Chondrocyte (in vitro differentiated cells): ENCODE measurements around the gene FAF1. TPM values are rescaled to one million over a fixed set of nuclear protein-coding genes. Genes with fewer than 3 reads are reported as not detected.
A peak's percentile ranks its signal among the peaks of the same experiment; 100 is the strongest.

Experiments used
- DNase-seq: peaks from one replicate; pipeline ENCODE4 v3.0.0; 2021; ENCODE audit warnings: mixed read lengths, low spot score
- H3K27ac Mint-ChIP-seq: one replicate; pipeline ENCODE4 v1.8.0; 2021; ENCODE audit warnings: mild to moderate bottlenecking, moderate library complexity, mixed read lengths; ENCODE audit not compliant: unreplicated experiment
- H3K27me3 Mint-ChIP-seq: 2 replicates; pipeline ENCODE4 v1.8.0; 2021; ENCODE audit warnings: low read depth, mixed read lengths
- H3K36me3 Mint-ChIP-seq: 2 replicates; pipeline ENCODE4 v1.8.0; 2021; ENCODE audit warnings: low read depth, mixed read lengths
- H3K4me1 Mint-ChIP-seq: 2 replicates; pipeline ENCODE4 v1.8.0; 2021; ENCODE audit warnings: low read depth, mild to moderate bottlenecking, mixed read lengths
- H3K4me3 Mint-ChIP-seq: one replicate; pipeline ENCODE4 v1.8.0; 2021; ENCODE audit warnings: mild to moderate bottlenecking, moderate library complexity, mixed read lengths; ENCODE audit not compliant: unreplicated experiment
- H3K9me3 Mint-ChIP-seq: 2 replicates; pipeline ENCODE4 v1.8.0; 2021; ENCODE audit warnings: low read depth, mixed read lengths
- total RNA-seq: library from RNA; stranded (reverse); gene quantifications from 3 replicates; pipeline ENCODE4 v1.2.1, GENCODE V29; 2021
- TF ChIP-seq, protein P1 (sequence below): fragments of 200-600 bp; sonication (generic); IDR thresholded peaks from 2 replicates; pipeline ENCODE4 v1.5.0; 2021; ENCODE audit warnings: antibody characterized with exemption, mild to moderate bottlenecking, moderate library complexity

Gene FAF1
- total RNA-seq, 1 donor from 2014 or later, result 38.7 TPM

GRCh38 chr1:50847303-50847702, 112.8 kb downstream of the FAF1 start:
- Mint-ChIP-seq H3K27me3 (no peaks in the 10 kb centered on the region), H3K4me3 (no peak overlapping the region), H3K4me1 (no peaks in the 10 kb centered on the region), H3K27ac (no peak overlapping the region), H3K36me3 (peaks cover 4% of the 10 kb centered on the region), H3K9me3 (peaks cover 11% of the 10 kb centered on the region)
- TF ChIP-seq, protein P1, sequence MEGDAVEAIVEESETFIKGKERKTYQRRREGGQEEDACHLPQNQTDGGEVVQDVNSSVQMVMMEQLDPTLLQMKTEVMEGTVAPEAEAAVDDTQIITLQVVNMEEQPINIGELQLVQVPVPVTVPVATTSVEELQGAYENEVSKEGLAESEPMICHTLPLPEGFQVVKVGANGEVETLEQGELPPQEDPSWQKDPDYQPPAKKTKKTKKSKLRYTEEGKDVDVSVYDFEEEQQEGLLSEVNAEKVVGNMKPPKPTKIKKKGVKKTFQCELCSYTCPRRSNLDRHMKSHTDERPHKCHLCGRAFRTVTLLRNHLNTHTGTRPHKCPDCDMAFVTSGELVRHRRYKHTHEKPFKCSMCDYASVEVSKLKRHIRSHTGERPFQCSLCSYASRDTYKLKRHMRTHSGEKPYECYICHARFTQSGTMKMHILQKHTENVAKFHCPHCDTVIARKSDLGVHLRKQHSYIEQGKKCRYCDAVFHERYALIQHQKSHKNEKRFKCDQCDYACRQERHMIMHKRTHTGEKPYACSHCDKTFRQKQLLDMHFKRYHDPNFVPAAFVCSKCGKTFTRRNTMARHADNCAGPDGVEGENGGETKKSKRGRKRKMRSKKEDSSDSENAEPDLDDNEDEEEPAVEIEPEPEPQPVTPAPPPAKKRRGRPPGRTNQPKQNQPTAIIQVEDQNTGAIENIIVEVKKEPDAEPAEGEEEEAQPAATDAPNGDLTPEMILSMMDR, result no peak
- DNase-seq, result no peak

- Mint-ChIP-seq H3K4me1 (peaks cover 5% of the 10 kb centered on the region), H3K4me3 (no peak overlapping the region), H3K36me3 (peaks cover 4% of the 10 kb centered on the region), H3K27ac (no peak overlapping the region), H3K9me3 (peaks cover 11% of the 10 kb centered on the region), H3K27me3 (no peaks in the 10 kb centered on the region)
- peak; percentile 70 for DNase-seq
- TF ChIP-seq, protein P1, result no peak
Measured at GRCh38 chr1:50846224-50846839, 113.7 kb downstream of the FAF1 start.

GRCh38 chr1:50841791-50842387, 118.2 kb downstream of the FAF1 start:
- no peaks in the 10 kb centered on the region for H3K27me3 Mint-ChIP-seq
- peaks cover 5% of the 10 kb centered on the region for H3K4me1 Mint-ChIP-seq
- H3K4me3 Mint-ChIP-seq, result no peak overlapping the region
- TF ChIP-seq, protein P1, result no peak
- DNase-seq, result no peak
- no peaks in the 10 kb centered on the region for H3K36me3 Mint-ChIP-seq
- peak overlapping the region; percentile 67 for H3K27ac Mint-ChIP-seq
- no peaks in the 10 kb centered on the region for H3K9me3 Mint-ChIP-seq

DNA sequence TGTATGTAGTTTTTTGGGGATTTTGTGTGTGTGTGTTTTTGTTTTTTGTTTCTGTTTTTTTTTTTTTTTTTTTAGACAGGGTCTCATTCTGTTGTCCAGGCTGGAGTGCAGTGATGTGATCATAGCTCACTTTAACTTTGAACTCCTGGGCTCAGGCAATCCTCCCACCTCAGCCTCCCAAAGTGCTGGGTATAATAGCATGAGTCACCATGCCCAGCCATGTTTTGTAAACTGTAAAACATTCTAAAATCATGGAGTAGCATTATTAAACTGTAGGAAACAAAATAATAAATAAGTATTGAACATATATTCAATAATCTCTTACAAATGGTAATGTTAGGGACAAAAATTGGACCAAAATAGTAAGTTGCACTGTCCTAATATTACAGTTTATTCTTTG, 124.0 kb downstream of the FAF1 start:
- Mint-ChIP-seq H3K4me3 (no peak overlapping the region), H3K4me1 (no peaks in the 10 kb centered on the region), H3K9me3 (no peaks in the 10 kb centered on the region), H3K27me3 (no peaks in the 10 kb centered on the region), H3K36me3 (peaks cover 3% of the 10 kb centered on the region), H3K27ac (no peak overlapping the region)
- TF ChIP-seq, protein P1, result no peak
- no peak for DNase-seq

DNA sequence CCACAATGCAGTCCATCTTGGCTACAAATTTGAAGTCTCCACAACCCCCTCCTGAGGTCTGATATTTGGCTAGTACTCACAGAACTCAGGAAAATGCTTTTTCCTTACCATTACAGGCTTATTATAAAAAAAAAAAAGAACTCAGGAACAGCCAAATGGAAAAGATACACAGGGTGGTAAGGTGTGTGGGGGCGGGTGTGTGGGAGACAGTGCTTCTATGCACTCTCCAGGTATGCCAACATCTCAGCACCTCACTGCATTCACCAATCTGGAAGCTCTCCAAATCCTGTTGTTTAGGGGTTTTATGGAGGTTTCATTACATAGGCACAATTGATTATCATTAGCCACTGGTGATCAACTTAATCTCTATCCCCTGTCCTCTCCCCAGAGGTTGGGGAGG, 126.9 kb downstream of the FAF1 start:
- DNase-seq, result no peak
- H3K4me3 Mint-ChIP-seq, result no peak overlapping the region
- H3K27ac Mint-ChIP-seq, result no peak overlapping the region
- H3K4me1 Mint-ChIP-seq, result peaks cover 23% of the 10 kb centered on the region
- TF ChIP-seq, protein P1, result no peak
- no peaks in the 10 kb centered on the region for H3K9me3 Mint-ChIP-seq
- H3K36me3 Mint-ChIP-seq, result peaks cover 3% of the 10 kb centered on the region
- H3K27me3 Mint-ChIP-seq, result no peaks in the 10 kb centered on the region
